H1 (cell line): ENCODE data around the gene GSC. TPM values are rescaled to one million over a fixed set of nuclear protein-coding genes. Genes with fewer than 3 reads are reported as not detected.

Experiments used
- BACH1 ChIP-seq: IDR thresholded peaks from 2 replicates; pipeline ENCODE4 v1.6.1; 2012; ENCODE audit warnings: low read length, improper control_type of control experiment
- KDM5A ChIP-seq: fragments of 200-600 bp; IDR thresholded peaks from 2 replicates; pipeline ENCODE4 v1.7.1; 2012; ENCODE audit warnings: mild to moderate bottlenecking, low read length, inconsistent platforms, mixed read lengths
- TCF12 ChIP-seq: IDR thresholded peaks from 2 replicates; pipeline ENCODE4 v1.6.1; 2011; ENCODE audit warnings: low read depth, mild to moderate bottlenecking, low read length
- polyA plus RNA-seq, 7 experiments: library from polyadenylated mRNA; depleted of rRNA in 3 of 7; stranded (reverse) in 5 of 7; unstranded in 2 of 7; fragments of >200 nt in 5 of 7; fragments of 200-250 nt in 2 of 7; gene quantifications; 1 replicate in 5 of 7; 2 replicates in 1 of 7; 4 replicates in 1 of 7; pipeline versions ENCODE4 v1.2.1 to v1.2.3, GENCODE V29; 2011 to 2013; ENCODE audit warnings: missing spikeins in 2 of 7, mixed read lengths in 2 of 7
- total RNA-seq: library from RNA; stranded (reverse); fragmentation: NEBNext Ultra II Directional; extraction: Animal tissue kit (Norgen Biotek cat#: 25700); gene quantifications from 2 replicates; pipeline ENCODE4 v1.2.1, GENCODE V29; 2021
- TF ChIP-seq, protein P1 (sequence below): fragments of 300-600 bp; sonication (generic); IDR thresholded peaks from 2 replicates; pipeline ENCODE4 v1.7.1; 2012; ENCODE audit warnings: low read length, moderate library complexity, mild to moderate bottlenecking, inconsistent platforms; ENCODE audit not compliant: insufficient replicate concordance
- TF ChIP-seq, protein P2 (sequence below): IDR thresholded peaks from 2 replicates; pipeline ENCODE4 v1.6.1; 2011; ENCODE audit warnings: low read length, improper control_type of control experiment

GSC gene
- total and polyA plus RNA-seq, 2 of the 8 experiments (the other 6 are each of a cell fraction or from before 2014, with no cell fraction given) = 0.17 to 0.54 TPM

GRCh38 chr14:94770815-94771157, 873 bp upstream of the GSC start (continued):
- TF ChIP-seq, protein P1, sequence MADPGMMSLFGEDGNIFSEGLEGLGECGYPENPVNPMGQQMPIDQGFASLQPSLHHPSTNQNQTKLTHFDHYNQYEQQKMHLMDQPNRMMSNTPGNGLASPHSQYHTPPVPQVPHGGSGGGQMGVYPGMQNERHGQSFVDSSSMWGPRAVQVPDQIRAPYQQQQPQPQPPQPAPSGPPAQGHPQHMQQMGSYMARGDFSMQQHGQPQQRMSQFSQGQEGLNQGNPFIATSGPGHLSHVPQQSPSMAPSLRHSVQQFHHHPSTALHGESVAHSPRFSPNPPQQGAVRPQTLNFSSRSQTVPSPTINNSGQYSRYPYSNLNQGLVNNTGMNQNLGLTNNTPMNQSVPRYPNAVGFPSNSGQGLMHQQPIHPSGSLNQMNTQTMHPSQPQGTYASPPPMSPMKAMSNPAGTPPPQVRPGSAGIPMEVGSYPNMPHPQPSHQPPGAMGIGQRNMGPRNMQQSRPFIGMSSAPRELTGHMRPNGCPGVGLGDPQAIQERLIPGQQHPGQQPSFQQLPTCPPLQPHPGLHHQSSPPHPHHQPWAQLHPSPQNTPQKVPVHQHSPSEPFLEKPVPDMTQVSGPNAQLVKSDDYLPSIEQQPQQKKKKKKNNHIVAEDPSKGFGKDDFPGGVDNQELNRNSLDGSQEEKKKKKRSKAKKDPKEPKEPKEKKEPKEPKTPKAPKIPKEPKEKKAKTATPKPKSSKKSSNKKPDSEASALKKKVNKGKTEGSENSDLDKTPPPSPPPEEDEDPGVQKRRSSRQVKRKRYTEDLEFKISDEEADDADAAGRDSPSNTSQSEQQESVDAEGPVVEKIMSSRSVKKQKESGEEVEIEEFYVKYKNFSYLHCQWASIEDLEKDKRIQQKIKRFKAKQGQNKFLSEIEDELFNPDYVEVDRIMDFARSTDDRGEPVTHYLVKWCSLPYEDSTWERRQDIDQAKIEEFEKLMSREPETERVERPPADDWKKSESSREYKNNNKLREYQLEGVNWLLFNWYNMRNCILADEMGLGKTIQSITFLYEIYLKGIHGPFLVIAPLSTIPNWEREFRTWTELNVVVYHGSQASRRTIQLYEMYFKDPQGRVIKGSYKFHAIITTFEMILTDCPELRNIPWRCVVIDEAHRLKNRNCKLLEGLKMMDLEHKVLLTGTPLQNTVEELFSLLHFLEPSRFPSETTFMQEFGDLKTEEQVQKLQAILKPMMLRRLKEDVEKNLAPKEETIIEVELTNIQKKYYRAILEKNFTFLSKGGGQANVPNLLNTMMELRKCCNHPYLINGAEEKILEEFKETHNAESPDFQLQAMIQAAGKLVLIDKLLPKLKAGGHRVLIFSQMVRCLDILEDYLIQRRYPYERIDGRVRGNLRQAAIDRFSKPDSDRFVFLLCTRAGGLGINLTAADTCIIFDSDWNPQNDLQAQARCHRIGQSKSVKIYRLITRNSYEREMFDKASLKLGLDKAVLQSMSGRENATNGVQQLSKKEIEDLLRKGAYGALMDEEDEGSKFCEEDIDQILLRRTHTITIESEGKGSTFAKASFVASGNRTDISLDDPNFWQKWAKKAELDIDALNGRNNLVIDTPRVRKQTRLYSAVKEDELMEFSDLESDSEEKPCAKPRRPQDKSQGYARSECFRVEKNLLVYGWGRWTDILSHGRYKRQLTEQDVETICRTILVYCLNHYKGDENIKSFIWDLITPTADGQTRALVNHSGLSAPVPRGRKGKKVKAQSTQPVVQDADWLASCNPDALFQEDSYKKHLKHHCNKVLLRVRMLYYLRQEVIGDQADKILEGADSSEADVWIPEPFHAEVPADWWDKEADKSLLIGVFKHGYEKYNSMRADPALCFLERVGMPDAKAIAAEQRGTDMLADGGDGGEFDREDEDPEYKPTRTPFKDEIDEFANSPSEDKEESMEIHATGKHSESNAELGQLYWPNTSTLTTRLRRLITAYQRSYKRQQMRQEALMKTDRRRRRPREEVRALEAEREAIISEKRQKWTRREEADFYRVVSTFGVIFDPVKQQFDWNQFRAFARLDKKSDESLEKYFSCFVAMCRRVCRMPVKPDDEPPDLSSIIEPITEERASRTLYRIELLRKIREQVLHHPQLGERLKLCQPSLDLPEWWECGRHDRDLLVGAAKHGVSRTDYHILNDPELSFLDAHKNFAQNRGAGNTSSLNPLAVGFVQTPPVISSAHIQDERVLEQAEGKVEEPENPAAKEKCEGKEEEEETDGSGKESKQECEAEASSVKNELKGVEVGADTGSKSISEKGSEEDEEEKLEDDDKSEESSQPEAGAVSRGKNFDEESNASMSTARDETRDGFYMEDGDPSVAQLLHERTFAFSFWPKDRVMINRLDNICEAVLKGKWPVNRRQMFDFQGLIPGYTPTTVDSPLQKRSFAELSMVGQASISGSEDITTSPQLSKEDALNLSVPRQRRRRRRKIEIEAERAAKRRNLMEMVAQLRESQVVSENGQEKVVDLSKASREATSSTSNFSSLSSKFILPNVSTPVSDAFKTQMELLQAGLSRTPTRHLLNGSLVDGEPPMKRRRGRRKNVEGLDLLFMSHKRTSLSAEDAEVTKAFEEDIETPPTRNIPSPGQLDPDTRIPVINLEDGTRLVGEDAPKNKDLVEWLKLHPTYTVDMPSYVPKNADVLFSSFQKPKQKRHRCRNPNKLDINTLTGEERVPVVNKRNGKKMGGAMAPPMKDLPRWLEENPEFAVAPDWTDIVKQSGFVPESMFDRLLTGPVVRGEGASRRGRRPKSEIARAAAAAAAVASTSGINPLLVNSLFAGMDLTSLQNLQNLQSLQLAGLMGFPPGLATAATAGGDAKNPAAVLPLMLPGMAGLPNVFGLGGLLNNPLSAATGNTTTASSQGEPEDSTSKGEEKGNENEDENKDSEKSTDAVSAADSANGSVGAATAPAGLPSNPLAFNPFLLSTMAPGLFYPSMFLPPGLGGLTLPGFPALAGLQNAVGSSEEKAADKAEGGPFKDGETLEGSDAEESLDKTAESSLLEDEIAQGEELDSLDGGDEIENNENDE = no peak
- TF ChIP-seq TCF12 (no peak), BACH1 (no peak), KDM5A (no peak)
- TF ChIP-seq, protein P2, sequence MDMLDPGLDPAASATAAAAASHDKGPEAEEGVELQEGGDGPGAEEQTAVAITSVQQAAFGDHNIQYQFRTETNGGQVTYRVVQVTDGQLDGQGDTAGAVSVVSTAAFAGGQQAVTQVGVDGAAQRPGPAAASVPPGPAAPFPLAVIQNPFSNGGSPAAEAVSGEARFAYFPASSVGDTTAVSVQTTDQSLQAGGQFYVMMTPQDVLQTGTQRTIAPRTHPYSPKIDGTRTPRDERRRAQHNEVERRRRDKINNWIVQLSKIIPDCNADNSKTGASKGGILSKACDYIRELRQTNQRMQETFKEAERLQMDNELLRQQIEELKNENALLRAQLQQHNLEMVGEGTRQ = no peak
